ENCODE data around the gene GINS1.

GINS1 gene

GRCh38 chr20:25476106-25477013 is 68.9 kb downstream of the GINS1 start:
- no peak for DNase-seq (ENCODE audit: low read depth in 2 of 2)

GRCh38 chr20:25477014-25477882 is 69.8 kb downstream of the GINS1 start:
- DNase-seq (ENCODE audit: low read depth in 2 of 2): no peak

- DNase-seq (ENCODE audit: low read depth in 2 of 2): no peak
These were observed 71.6 kb downstream of the GINS1 start for GRCh38 chr20:25478889-25479568.

GRCh38 chr20:25479638-25480037 is 72.2 kb downstream of the GINS1 start:
- DNase-seq (ENCODE audit: low read depth in 2 of 2): no peak

- no peak for DNase-seq (ENCODE audit: low read depth in 2 of 2)
These were observed 72.7 kb downstream of the GINS1 start for GRCh38 chr20:25480156-25480555.

GRCh38 chr20:25480797-25481196 is 73.3 kb downstream of the GINS1 start:
- DNase-seq (ENCODE audit: low read depth in 2 of 2): no peak

- no peak for DNase-seq (ENCODE audit: low read depth in 2 of 2)
These were observed 73.9 kb downstream of the GINS1 start for GRCh38 chr20:25481235-25481917.

GRCh38 chr20:25481918-25482253 is 74.4 kb downstream of the GINS1 start:
- no peak for DNase-seq (ENCODE audit: low read depth in 2 of 2)

- DNase-seq (ENCODE audit: low read depth in 2 of 2): no peak
These were observed 76.1 kb downstream of the GINS1 start for GRCh38 chr20:25483431-25484132.

- DNase-seq (ENCODE audit: low read depth in 2 of 2): no peak
These were observed 76.9 kb downstream of the GINS1 start for GRCh38 chr20:25484224-25484846.

GRCh38 chr20:25484911-25485511 is 77.5 kb downstream of the GINS1 start:
- DNase-seq (ENCODE audit: low read depth in 2 of 2): no peak

- no peak for DNase-seq (ENCODE audit: low read depth in 2 of 2)
These were observed 78.4 kb downstream of the GINS1 start for GRCh38 chr20:25485872-25486271.

GRCh38 chr20:25486377-25486776 is 78.9 kb downstream of the GINS1 start:
- DNase-seq (ENCODE audit: low read depth in 2 of 2): no peak

- DNase-seq (ENCODE audit: low read depth in 2 of 2): no peak
These were observed 79.8 kb downstream of the GINS1 start for GRCh38 chr20:25487306-25487705.

GRCh38 chr20:25487975-25488374 is 80.5 kb downstream of the GINS1 start:
- DNase-seq (ENCODE audit: low read depth in 2 of 2): no peak

- no peak for DNase-seq (ENCODE audit: low read depth in 2 of 2)
These were observed 81.9 kb downstream of the GINS1 start for GRCh38 chr20:25489221-25489871.

GRCh38 chr20:25490656-25491445 is 83.4 kb downstream of the GINS1 start:
- DNase-seq (ENCODE audit: low read depth in 2 of 2): no peak

GRCh38 chr20:25491446-25492038 is 84.1 kb downstream of the GINS1 start:
- DNase-seq (ENCODE audit: low read depth in 2 of 2): no peak
